Lower lobe of right lung (tissue), 2 donors: Measurements from ENCODE around the gene DPYD. TPM values are rescaled to one million over a fixed set of nuclear protein-coding genes. Genes with fewer than 3 reads are reported as not detected.

ENCODE experiments used
- ATAC-seq, 2 donors: fragments of 200-7000 bp; cut with Tn5 transposase; one replicate each; pipeline ENCODE4 v1.9.1; 2020 to 2022; ENCODE audit warnings: mild to moderate bottlenecking in 2 of 2, moderate library complexity in 2 of 2
- DNase-seq: peaks from one replicate; pipeline ENCODE4 v3.0.0-alpha.2; 2020
- H3K27ac ChIP-seq: fragments of 200-600 bp; one replicate; pipeline ENCODE4 v1.8.0; 2022
- H3K27me3 ChIP-seq: fragments of 200-600 bp; one replicate; pipeline ENCODE4 v1.8.0; 2022; ENCODE audit warnings: low read depth
- H3K36me3 ChIP-seq: fragments of 200-600 bp; one replicate; pipeline ENCODE4 v1.8.0; 2022; ENCODE audit warnings: mild to moderate bottlenecking
- H3K4me1 ChIP-seq: fragments of 200-600 bp; one replicate; pipeline ENCODE4 v1.8.0; 2022
- H3K4me3 ChIP-seq: fragments of 200-600 bp; one replicate; pipeline ENCODE4 v1.8.0; 2022; ENCODE audit warnings: mild to moderate bottlenecking
- H3K9me3 ChIP-seq: fragments of 200-600 bp; one replicate; pipeline ENCODE4 v1.8.0; 2022
- CTCF ChIP-seq: fragments of 200-600 bp; IDR thresholded peaks from one replicate; pipeline ENCODE4 v1.8.0; 2022; ENCODE audit warnings: antibody characterized with exemption, mild to moderate bottlenecking
- intact Hi-C: fragments of 100-400 bp; cut with DNase I; formaldehyde crosslinking; loops from one replicate; pipeline ENCODE4 v1.11.0; 2022
- total RNA-seq: library from RNA; stranded (reverse); fragmentation: NEBNext Ultra II Directional; extraction: Animal tissue kit (Norgen Biotek cat#: 25700); gene quantifications from one replicate; pipeline ENCODE4 v1.2.1, GENCODE V29; 2021
- donor health status: DM: no; HTN: yes; CAD: no; lungs with severe emphysema.

The DPYD gene
- total RNA-seq, 1 donor from 2014 or later = 91.9 TPM

DNA sequence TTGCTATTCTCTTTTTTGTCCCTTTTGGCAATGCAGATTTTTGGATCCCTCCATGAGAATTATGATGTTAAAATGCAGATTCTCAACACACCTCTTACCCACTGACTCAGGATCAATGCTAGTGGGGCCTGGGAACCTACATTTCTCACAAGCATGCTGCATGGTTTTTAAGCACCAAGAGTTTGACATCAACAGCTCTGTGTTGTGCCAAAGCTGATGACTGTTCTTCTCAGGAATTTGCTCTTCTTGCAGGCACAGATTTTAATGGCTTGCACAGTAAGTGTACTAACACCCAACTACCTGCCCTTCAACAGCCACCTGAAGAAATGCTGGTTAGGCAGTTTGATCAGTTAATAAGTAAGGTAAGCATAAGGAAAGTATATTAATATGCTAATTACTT, 730.5 kb downstream of the DPYD start:
- no peak for DNase-seq
- no peak overlapping the region for H3K27ac ChIP-seq
- no peaks in the 10 kb centered on the region for H3K27me3 ChIP-seq
- H3K4me3 ChIP-seq = no peak overlapping the region
- H3K4me1 ChIP-seq = no peaks in the 10 kb centered on the region
- intact Hi-C loops = no loop called here
- H3K9me3 ChIP-seq = no peaks in the 10 kb centered on the region
- H3K36me3 ChIP-seq = peaks cover 10% of the 10 kb centered on the region
- TF ChIP-seq CTCF = no peak
- ATAC-seq = peak in 1 of 2 donors; percentile 48

DNA sequence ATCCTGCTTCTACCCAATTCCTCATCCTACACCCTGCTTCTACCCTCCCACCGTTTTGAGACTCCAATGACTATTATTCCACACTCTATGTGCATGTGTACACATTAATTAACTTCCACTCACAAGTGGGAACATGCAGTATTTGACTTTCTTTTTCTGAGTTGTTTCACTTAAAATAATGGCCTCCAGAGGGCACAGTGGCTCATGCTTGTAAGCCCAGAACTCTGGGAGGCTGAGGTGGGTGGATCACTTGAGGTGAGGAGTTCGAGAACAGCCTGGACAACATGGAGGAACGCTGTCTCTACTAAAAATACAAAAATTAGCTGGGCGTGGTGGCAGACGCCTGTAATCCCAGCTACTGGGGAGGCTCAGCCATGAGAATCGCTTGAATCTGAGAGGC, 734.5 kb downstream of the DPYD start:
- intact Hi-C loops = no loop called here
- DNase-seq = no peak
- no peak for ATAC-seq

DNA sequence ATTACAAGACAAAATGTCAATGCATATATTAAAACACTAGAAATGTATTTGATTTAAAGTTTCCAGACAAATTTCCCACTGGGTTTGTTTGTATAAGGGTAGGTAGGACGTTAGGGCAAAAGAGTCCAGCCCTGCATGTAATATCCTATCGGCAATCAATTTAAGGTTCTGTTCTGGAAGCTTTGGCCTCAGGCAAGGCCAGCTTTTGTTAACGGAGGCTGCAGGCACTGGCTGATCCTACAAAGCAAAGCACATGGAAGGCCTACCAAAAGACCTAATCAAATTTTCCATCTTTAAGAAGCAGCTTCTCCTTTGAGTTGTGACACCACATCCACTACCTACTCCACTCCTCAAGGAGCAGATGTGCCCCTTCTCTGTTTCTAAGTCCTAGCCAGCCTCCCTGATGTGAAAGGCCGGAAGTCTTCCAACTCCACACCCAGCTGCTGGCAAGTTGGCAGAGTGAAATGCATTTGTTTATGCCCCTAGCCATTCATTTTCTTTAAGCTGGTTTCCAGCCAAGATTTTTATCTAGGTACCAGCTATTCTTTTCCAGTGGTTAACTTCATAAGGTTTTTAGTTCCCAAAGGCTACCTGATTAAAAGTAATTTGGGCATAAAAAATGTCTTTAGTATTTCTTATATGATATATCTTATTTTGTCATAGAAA, 746.7 kb downstream of the DPYD start:
- intact Hi-C loops = no loop called here
- no peaks in the 10 kb centered on the region for H3K36me3 ChIP-seq
- H3K4me3 ChIP-seq = no peak overlapping the region
- H3K27me3 ChIP-seq = no peaks in the 10 kb centered on the region
- DNase-seq (no peak), ATAC-seq (no peak)
- H3K4me1 ChIP-seq = no peaks in the 10 kb centered on the region
- H3K9me3 ChIP-seq = no peaks in the 10 kb centered on the region
- no peak overlapping the region for H3K27ac ChIP-seq
- no peak for TF ChIP-seq CTCF

More for the DNA sequence above, 734.5 kb downstream of the DPYD start:
- Histone ChIP-seq H3K27ac (no peak overlapping the region), H3K4me3 (no peak overlapping the region), H3K27me3 (no peaks in the 10 kb centered on the region), H3K36me3 (no peaks in the 10 kb centered on the region), H3K9me3 (no peaks in the 10 kb centered on the region), H3K4me1 (no peaks in the 10 kb centered on the region)
- no peak for TF ChIP-seq CTCF

DNA sequence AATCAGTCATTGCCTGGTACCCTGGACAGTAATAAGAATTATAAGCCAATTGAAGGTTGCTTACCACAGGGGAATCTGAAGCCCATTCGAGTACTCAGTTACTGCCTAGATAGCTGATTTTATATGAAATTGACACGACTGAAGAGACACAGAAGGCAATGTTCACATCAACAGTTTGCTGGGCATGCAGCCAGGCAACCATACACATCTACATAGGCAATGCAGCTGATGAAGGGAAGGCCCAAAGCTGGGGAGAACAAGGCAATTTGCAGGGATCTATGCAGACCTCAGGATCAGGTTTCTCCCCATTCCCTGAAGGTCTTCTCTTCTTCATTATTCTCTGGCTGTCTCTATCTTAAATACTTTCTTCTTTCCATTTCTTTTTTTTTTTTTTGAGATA, 750.5 kb downstream of the DPYD start:
- no peak overlapping the region for H3K27ac ChIP-seq
- H3K36me3 ChIP-seq = no peaks in the 10 kb centered on the region
- no peak overlapping the region for H3K4me3 ChIP-seq
- ATAC-seq = no peak
- TF ChIP-seq CTCF = no peak
- DNase-seq = no peak
- H3K9me3 ChIP-seq = no peaks in the 10 kb centered on the region
- no peaks in the 10 kb centered on the region for H3K4me1 ChIP-seq
- intact Hi-C loops = no loop called here
- no peaks in the 10 kb centered on the region for H3K27me3 ChIP-seq

DNA sequence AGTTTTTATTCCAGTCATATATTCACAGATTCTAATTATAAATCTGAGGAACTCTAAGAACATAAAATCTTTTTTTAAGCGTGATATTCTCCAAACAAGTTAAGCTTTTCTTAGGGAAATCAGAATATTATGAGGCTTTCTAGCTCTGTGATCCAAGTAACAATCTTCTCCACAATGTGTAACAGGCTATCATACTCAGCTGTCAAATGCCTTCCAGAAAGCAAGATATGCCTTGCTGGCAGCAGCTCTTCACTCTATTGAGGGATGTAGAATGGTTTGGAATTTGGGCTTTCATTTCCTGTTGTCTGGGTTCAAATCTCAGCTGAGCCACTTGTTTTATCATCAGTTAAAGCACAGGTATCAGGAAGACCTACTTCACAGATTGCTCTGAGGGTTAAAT, 752.8 kb downstream of the DPYD start:
- ATAC-seq = no peak
- TF ChIP-seq CTCF = no peak
- Histone ChIP-seq H3K9me3 (no peaks in the 10 kb centered on the region), H3K27me3 (no peaks in the 10 kb centered on the region), H3K4me3 (no peak overlapping the region), H3K27ac (no peak overlapping the region), H3K36me3 (no peaks in the 10 kb centered on the region), H3K4me1 (no peaks in the 10 kb centered on the region)
- intact Hi-C loops = no loop called here
- no peak for DNase-seq
